Measurements from ENCODE around the gene ZNF688.
A peak's percentile ranks its signal among the peaks of the same experiment; 100 is the strongest.
"Not testable (repeated sequence)": the region's sequence is repeated elsewhere in the genome, so short reads cannot be mapped to it uniquely, and the experiment has no call there.

ZNF688 gene

DNA sequence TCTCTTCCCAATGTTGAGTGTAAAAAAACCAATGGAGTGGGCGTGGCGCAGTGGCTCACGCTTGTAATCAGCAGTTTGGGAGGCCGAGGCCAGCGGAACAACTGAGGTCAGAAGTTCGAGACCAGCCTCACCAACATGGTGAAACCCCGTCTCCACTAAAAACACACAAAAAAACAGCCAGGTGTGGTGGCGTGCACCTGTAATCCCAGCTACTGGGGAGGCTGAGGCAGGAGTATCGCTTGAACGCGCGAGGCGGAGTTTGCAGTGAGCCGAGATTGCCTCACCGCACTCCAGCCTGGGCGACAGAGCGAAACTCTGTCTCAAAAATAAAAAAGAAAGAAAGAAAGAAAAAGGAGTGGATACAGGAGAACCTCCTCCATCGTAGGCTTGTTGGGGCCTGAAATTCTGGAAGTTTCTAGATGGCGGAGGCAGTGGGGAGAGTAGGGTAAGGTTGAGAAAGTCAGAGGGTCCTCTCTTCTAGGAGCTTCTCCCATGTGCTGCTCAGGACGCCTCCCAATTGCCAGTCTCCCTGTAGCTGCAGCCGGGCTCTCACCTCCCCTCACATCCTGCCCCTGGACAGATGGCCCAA lies 12.6 kb downstream of the ZNF688 start:
- peak overlapping the region; percentile 84 for H3K4me3 ChIP-seq (ENCODE audit: low read depth, low read length)
- no peak for DNase-seq (ENCODE audit: low read depth)

DNA sequence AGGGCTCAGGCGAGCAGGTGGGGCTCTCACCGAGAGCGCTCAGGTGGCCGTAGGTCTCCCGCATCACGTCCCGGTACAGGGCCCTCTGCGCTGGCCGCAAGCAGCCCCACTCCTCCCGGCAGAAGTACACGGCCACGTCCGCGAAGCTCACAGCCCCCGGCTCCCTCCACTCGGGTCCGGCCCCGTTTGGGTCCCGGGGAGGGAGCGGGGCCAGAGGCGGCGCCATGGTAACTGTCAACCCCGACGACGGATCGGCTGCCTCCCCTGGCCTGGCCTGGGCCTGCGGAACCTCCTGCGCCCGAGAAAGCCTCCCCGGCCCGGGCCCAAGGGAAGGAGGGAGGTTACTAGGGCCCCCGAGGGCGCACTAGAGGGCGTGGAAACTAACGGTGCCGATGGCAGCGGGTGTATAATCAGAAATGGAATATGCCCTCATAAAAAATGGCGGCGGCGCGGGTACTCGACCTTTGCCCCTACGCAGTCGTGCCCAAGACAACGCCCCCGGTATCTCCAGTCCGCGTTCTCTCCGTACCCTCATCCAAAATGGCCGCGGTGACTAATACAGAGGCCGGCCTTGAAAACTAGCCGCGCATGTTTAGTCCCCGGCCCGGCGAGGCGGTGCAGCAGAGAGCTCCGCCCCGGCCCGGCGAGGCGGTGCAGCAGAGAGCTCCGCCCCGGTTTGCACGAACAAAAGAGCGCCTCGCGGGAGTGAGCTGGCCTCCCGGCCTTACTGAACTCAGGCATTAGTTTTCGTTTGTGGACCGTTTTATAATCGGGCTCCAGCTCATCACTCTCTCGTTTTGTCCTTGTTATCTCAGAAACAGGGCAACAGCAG lies 13.3 kb downstream of the ZNF688 start, which contains the start of gene ZNF764:
TSS of gene ZNF764 (minus strand) at position 418 of the 832 bp plus-strand sequence. CDS start at position 226, 192 bp downstream.
- H3K4me3 ChIP-seq (ENCODE audit: low read depth, low read length) = peak within 1 kb of the TSS; percentile 84
- DNase-seq (ENCODE audit: low read depth) = peak; percentile 83

DNA sequence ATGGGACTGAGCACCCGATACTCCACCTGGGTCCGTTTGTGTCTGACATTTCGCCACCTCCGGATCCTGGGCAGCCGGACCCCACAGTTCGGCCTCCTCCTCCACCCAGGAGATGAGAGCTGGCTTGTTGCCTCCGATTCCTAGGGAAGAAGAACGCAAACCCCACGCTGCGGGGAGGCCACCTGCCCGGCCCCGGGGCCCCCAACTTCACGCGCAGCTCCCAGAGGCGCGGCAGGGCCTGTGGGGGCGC lies 13.9 kb downstream of the ZNF688 start:
- H3K4me3 ChIP-seq (ENCODE audit: low read depth, low read length) = peak overlapping the region; percentile 84
- no peak for DNase-seq (ENCODE audit: low read depth)

DNA sequence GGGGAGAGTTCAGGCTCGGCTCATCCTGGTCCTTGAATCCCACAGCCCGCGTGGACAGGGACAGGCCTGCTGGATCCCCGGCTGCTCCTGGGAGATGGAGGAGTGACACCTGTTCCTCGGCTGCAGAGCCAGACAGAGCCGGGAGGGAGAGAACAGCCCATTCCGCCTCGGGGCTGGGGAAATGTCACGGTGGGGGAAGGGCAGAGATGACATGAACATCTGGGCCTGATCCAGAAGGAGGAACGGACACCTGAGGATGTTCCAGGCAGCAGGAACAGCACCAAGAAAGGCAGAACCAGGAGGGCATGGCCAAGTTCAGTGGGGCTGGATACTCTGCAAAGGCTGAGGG lies 15.4 kb downstream of the ZNF688 start:
- DNase-seq (ENCODE audit: low read depth) = no peak
- no peak overlapping the region for H3K4me3 ChIP-seq (ENCODE audit: low read depth, low read length)

DNA sequence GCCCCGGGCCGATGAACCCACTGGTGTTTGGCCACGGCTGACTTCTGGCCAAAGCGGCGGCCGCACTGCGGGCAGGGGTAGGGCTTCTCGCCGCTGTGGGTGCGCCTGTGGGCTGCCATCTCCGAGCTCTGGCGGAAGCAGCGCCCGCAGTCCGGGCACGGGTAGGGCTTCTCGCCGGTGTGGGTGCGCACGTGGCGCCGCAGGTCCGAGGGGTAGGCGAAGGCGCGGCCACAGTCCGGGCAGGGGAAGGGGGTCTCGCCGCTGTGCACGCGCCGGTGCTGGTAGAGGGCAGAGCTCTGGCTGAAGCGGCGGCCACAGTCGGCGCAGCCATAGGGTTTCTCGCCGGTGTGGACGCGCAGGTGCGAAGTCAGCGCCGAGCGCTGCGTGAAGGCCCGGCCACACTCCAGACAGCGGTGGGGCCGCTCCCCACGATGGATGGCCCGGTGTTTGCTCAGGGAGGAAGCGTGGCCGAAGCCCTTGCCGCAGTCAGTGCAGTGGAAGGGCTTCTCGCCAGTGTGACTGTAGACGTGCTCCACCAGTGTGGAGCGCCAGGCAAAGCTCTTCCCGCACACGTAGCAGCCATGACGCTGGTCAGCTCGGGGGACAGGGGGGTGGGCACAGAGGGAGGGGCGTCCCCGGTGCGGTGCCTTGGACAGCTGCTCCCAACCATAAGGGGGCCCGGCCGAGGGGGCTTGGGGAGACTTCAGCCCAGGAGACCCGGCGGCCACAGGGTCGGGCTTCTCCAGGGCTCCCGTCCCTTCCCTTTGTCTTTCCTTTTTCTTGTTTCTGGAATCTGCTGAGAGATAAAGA lies 16.0 kb downstream of the ZNF688 start:
- no peak overlapping the region for H3K4me3 ChIP-seq (ENCODE audit: low read depth, low read length)
- no peak for DNase-seq (ENCODE audit: low read depth)

DNA sequence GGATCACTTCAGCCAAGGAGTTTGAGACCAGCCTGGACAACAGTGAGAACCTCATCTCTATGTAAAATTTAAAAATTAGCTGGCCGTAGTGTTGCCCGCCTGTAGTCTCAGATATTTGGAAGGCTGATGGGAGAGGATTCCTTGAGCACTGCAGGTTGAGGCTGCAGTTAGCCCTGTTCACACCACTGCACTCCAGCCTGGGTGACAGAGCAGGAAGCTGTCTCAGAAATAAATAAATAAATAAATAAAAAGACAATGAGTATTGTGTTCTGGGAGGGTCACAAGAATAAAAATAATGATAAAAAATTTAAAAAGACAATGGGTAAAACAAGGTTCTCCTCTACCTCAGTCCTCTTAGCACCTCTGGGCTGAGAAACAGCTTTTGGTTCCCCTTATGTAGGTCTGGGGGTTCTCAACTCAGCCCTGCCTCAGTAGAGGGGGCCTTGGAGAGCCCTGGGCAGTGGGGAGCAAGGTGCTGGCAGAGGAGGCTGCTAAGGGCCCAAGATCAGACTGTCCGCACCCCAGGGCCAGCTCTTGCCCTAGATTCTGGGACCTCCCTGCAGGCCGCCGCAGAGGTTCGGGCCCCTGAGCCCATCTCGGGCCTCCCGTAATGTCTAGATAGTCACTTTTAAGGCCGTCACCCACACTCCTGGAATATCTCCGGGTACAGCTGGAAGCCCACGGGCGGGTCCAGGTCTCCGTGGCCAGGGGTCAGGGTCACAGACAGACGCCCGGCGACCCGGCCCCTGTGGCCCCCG lies 16.8 kb downstream of the ZNF688 start:
- H3K4me3 ChIP-seq (ENCODE audit: low read depth, low read length) = no peak overlapping the region
- no peak for DNase-seq (ENCODE audit: low read depth)

DNA sequence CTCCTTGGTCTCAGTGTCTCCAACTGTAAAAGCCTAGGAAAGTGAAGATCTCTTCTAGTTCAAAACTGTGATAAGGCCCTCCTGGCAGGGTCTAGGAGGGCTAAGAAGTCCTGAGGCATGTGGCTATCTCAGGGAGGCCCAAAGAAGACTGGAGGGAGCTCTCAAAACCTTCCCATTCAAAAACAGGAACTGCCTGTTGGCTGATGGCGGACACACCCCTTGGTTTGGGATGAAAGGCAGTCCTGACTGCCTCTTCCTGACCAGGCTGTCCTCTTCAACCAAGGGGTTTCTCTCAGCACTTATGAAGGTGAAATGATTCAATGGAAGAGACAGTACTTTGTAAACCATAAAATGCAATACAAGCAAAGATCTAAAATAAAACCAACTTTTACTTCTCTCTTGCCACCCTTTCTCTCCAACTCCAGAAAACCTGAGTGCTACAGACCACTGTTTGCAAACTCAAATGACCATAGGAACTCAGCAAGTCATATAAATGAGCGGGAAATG lies 18.1 kb downstream of the ZNF688 start:
- no peak overlapping the region for H3K4me3 ChIP-seq (ENCODE audit: low read depth, low read length)
- no peak for DNase-seq (ENCODE audit: low read depth)

DNA sequence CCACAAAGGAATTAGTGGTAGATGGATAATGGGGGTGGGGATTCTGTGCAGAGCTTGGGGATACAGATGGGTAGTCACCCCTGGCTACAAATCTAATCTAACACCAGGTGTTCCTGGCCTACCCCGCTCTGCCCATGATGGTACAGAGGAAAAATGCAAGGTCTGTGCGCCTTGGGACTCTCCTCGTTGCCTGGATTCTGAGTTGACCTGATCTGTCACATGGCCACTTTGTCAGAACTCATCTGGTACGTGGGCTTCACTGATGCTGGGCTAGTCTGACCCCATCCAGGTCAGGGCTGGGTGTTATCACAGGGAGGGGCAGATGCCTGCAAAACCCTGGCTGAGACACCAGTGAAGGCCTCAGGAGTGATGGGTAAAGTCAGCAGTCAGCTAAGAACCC lies 18.6 kb downstream of the ZNF688 start:
- DNase-seq (ENCODE audit: low read depth) = no peak
- no peak overlapping the region for H3K4me3 ChIP-seq (ENCODE audit: low read depth, low read length)

DNA sequence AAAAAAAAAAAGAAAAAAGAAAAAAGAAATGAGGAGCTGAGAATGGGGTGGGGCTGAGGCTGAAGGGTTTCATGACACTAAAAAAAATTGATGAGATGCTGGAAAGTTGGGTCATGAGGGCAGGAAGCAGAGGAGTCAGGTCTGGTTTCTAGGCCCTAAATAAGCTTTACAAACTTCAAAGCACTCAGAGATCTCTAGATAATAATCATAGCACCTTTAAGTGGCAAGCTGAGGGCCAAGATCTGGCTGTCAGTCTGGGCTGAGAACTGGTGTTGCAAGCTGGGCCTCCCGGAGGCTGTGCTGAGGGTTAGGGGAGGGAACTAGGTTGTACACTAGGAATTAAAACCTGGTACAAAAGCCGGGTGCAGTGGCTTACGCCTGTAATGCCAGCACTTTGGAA lies 19.7 kb downstream of the ZNF688 start:
- DNase-seq (ENCODE audit: low read depth) = no peak
- no peak overlapping the region for H3K4me3 ChIP-seq (ENCODE audit: low read depth, low read length)

DNA sequence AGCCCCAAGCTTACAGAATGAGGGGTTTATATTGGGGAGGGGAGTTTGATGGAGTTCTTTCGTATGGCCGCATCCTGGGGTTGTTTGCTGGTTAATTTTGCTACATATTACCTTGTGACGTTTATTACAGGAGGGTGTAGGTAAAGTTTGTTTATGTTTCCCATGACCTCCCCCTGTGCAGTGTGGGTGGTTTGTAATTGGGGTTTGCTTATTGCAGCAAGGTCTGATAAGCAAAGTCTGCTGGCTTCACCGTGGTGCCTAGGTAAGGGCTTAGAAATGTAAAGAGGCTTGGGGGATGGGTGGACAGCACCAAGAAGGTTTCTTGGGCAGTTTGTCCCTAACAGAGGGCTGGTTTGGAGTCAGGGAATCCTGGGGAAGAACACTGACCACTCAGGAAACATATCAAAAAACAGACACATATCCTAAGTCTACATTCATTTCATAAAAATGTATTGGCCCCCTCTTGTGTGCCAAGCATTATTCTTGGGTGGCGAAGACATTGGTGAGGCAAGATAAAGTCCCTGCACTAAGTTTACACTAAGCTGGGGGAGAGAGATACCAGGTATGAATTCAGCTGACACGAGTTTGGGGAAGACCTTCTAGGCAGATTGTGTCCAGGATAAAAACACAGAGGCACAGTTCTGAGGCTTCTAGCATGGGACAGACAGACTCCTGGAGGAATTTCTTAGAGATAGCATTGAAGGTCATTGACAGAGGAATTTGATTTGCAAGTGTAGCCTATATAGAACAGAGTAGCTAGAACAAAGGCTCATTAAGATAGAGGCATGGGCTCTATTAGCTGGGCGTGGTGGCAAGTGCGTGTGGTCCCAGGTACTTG lies 22.9 kb downstream of the ZNF688 start:
- DNase-seq (ENCODE audit: low read depth) = no peak
- no peak overlapping the region for H3K4me3 ChIP-seq (ENCODE audit: low read depth, low read length)

DNA sequence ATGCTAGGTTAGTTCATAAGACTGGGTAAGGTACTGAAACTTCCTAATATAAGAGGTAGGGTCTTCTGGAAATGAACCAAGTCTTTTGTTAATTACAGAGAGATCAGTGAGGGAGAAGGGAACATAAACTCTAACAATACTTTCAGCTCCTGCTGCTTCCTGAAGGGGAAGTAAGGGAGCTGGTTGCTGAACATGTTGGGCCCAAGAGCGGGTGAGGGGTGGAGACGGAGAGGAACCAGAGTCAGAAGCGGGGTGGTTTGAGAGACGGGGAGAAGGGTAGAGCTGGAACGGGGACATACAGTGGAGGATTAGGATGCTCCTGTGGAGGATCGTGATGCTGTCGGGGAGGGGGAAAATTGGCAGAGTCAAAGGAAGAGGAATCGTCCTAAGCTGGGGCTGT lies 25.4 kb downstream of the ZNF688 start:
- DNase-seq (ENCODE audit: low read depth) = no peak

DNA sequence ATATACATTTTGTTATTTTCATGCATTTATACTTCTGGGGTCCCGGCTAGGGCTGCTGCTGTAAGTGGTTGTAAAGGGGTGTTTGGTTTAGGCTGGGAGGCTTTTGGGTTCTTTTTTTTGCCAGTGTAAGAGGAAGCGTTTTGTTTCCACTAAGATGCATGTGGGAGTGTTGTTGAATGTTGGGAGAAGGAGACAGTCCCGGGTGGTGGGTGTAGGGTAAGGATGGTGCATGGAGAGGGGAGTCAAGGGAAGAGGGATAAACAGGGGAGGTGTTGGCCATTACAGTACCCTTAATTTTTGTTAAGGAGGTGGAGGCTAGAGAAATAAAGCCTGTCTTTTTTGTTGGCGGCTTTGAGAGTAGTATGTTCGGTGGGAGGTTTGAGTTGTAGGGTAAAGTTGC lies 28.4 kb downstream of the ZNF688 start:
- no peak for DNase-seq (ENCODE audit: low read depth)
- H3K4me3 ChIP-seq (ENCODE audit: low read depth, low read length) = no peak overlapping the region

More for the DNA sequence above, 25.4 kb downstream of the ZNF688 start:
- H3K4me3 ChIP-seq (ENCODE audit: low read depth, low read length) = no peak overlapping the region

DNA sequence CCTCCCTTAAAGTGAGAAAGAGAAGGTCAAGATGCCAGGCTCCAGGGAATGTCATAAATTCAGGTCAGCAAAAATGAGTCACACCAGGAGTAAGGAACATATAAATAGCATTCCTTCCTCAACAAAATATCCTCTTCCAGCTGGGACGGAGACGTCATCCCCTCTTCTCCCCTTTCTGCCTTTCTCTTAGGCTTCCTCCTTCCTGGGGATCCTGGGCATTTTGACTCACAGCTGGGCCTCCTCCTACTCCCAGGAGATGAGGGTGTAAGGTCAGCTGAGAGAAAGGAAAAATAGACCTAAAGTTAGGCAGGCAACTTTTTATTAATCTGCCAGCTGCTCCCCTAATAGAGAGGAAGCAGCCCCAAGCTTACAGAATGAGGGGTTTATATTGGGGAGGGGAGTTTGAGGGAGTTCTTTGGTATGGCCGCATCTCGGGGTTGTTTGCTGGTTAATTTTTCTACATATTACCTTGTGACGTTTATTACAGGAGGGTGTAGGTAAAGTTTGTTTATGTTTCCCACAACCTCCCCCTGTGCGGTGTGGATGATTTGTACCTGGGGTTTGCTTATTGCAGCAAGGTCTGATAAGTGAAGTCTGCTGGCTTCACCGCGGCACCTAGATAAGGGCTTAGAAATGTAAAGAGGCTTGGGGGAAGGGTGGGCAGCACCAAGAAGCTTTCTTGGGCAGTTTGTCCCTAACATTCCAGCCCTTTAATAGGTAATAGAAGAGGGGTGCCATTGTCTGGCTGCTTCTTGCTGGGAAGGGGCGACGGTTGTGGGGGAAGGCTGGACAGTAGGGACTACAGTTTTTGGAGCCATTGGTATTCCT lies 29.8 kb downstream of the ZNF688 start:
- DNase-seq (ENCODE audit: low read depth) = peak; percentile 49
- no peak overlapping the region for H3K4me3 ChIP-seq (ENCODE audit: low read depth, low read length)

DNA sequence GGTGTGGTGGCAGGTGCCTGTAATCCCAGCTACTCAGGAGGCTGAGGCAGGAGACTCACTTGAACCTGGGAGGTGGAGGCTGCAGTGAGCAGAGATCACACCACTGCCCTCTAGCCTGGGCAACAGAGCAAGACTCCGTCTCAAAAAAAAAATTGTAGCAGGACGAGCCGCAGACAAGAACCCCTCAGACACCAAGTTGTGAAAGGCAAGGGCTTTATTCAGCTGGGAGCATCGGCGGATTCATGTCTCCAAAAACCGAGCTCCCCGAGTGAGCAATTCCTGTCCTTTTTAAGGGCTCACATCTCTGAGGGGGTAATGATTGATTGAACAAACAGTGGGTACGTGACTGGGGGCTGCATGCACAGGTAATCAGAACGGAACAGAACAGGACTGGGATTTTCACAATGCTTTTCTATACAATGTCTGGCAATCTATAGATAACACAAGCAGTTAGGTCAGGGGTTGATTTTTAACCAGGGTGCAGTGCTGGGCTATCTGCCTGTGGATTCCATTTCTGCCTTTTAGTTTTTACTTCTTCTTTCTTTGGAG lies 30.5 kb downstream of the ZNF688 start:
- not testable (repeated sequence) for H3K4me3 ChIP-seq (ENCODE audit: low read depth, low read length); DNase-seq (ENCODE audit: low read depth)

DNA sequence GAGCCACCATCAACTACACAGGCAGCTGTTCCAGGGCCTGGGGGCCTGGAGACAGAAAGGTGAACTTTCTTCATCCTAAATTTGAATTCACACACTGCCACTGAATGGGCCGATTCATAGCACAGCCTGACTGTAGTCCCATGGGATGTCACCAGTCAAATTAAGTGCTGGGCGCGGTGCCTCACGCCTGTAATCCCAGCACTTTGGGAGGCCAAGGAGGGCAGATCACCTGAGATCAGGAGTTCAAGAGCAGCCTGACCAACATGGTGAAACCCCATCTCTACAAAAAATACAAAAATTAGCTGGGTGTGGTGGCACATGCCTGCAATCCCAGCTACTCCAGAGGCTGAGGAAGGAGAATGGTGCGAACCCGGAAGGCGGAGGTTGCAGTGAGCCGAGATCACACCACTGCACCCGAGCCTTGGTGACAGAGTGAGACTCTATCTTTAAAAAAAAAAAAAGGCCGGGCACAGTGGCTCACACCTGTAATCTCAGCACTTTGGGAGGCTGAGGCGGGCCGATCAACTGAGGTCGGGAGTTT lies 31.5 kb downstream of the ZNF688 start:
- H3K4me3 ChIP-seq (ENCODE audit: low read depth, low read length); DNase-seq (ENCODE audit: low read depth): not testable (repeated sequence)

DNA sequence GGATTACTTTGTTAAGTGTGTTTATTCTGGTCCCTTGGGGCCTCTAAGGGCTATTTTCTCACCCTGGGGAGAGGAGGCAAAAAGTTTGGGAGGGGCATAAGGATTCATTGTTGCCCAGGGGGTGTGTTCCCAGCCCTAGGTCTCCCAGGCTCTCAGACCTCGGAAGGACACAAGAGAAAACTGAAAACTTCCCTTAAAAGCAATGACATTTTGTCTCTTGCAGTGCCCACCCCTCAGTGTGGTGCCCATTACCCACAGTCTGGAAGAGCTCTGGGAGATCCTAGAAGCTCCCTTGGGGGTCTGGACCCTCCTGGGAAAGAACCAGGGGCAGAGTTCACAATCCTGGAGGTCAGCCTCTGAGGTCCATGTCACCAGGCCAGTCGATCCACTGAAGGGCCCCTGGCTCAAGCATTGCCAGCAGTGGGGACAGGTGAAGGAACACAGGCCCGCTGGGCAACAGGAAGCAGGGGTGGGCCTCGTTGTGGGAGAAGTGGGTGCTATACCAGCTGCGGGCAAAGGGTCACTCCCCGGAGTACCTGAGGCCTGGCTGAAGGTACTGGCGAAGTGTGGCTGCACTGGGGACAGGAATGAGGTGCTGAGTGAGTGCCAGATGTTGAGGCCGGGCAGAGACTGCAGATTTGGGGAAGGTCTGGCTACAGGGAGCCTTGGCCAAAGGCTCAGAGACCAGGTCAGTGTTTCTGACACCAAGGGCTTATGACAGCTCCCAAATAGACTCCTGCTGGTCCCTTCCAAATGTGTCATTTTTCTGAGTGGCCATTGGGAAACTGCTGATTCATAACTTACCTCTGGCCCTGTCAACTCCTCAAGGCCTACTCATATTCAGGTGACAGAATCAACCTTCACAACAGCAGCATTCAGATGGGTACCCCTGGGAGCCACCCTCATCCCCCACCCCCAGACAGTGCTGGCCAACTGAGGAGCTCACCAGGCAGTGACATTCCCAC lies 32.2 kb downstream of the ZNF688 start:
- DNase-seq (ENCODE audit: low read depth) = no peak
- H3K4me3 ChIP-seq (ENCODE audit: low read depth, low read length) = no peak overlapping the region
